ENCODE data around the gene ADGRG6.

The ADGRG6 gene

GRCh38 chr6:142374965-142375733 is 73.3 kb downstream of the ADGRG6 start:
- no peak overlapping the region for H3K4me2 ChIP-seq (ENCODE audit: low read length)
- no peak overlapping the region for H3K9ac ChIP-seq (ENCODE audit: low read length)
- H3K79me2 ChIP-seq (ENCODE audit: insufficient read depth, low read length) = no peaks in the 10 kb centered on the region
- no peak overlapping the region for H2AFZ ChIP-seq (ENCODE audit: low read length)
- H3K4me3 ChIP-seq (ENCODE audit: low read depth, low read length, poor library complexity, severe bottlenecking) = no peak overlapping the region
- TF ChIP-seq EZH2 (IDR thresholded peaks at IDR 0.05; ENCODE audit: borderline replicate concordance, low read length) (no peak), CTCF (IDR thresholded peaks at IDR 0.05; ENCODE audit: low read length) (no peak)
- H3F3A ChIP-seq (ENCODE audit: insufficient read depth, low read length) = no peaks in the 10 kb centered on the region
- H3K36me3 ChIP-seq (ENCODE audit: insufficient read depth, low read length) = no peaks in the 10 kb centered on the region
- no peaks in the 10 kb centered on the region for H4K20me1 ChIP-seq (ENCODE audit: insufficient read depth, low read length)
- no peaks in the 10 kb centered on the region for H3K9me3 ChIP-seq (ENCODE audit: low read length)
- H3K4me1 ChIP-seq (ENCODE audit: insufficient read depth, low read length, severe bottlenecking) = no peaks in the 10 kb centered on the region
- H3K9me2 ChIP-seq (ENCODE audit: low read depth, low read length) = no peaks in the 10 kb centered on the region
- H3K27me3 ChIP-seq (ENCODE audit: insufficient read depth, low read length) = no peaks in the 10 kb centered on the region
- H3K27ac ChIP-seq (ENCODE audit: low read depth, low read length, poor library complexity, severe bottlenecking) = no peak overlapping the region

- Histone ChIP-seq H3K9me2 (ENCODE audit: low read depth, low read length) (no peaks in the 10 kb centered on the region), H3K27ac (ENCODE audit: low read depth, low read length, poor library complexity, severe bottlenecking) (no peak overlapping the region), H2AFZ (ENCODE audit: low read length) (no peak overlapping the region), H3K9ac (ENCODE audit: low read length) (no peak overlapping the region), H3K9me3 (ENCODE audit: low read length) (no peaks in the 10 kb centered on the region), H3K4me2 (ENCODE audit: low read length) (no peak overlapping the region), H3K4me1 (ENCODE audit: insufficient read depth, low read length, severe bottlenecking) (no peaks in the 10 kb centered on the region), H3K4me3 (ENCODE audit: low read depth, low read length, poor library complexity, severe bottlenecking) (no peak overlapping the region), H4K20me1 (ENCODE audit: insufficient read depth, low read length) (no peaks in the 10 kb centered on the region), H3F3A (ENCODE audit: insufficient read depth, low read length) (no peaks in the 10 kb centered on the region), H3K27me3 (ENCODE audit: insufficient read depth, low read length) (no peaks in the 10 kb centered on the region), H3K79me2 (ENCODE audit: insufficient read depth, low read length) (no peaks in the 10 kb centered on the region), H3K36me3 (ENCODE audit: insufficient read depth, low read length) (no peaks in the 10 kb centered on the region)
- TF ChIP-seq CTCF (IDR thresholded peaks at IDR 0.05; ENCODE audit: low read length) (no peak), EZH2 (IDR thresholded peaks at IDR 0.05; ENCODE audit: borderline replicate concordance, low read length) (no peak)
Measured at GRCh38 chr6:142376115-142376514, 74.3 kb downstream of the ADGRG6 start.

GRCh38 chr6:142376800-142377496 is 75.1 kb downstream of the ADGRG6 start:
- no peaks in the 10 kb centered on the region for H3K9me3 ChIP-seq (ENCODE audit: low read length)
- H3K4me3 ChIP-seq (ENCODE audit: low read depth, low read length, poor library complexity, severe bottlenecking) = no peak overlapping the region
- no peak overlapping the region for H3K27ac ChIP-seq (ENCODE audit: low read depth, low read length, poor library complexity, severe bottlenecking)
- TF ChIP-seq EZH2 (IDR thresholded peaks at IDR 0.05; ENCODE audit: borderline replicate concordance, low read length) = no peak
- no peaks in the 10 kb centered on the region for H4K20me1 ChIP-seq (ENCODE audit: insufficient read depth, low read length)
- no peak overlapping the region for H3K4me2 ChIP-seq (ENCODE audit: low read length)
- H3K27me3 ChIP-seq (ENCODE audit: insufficient read depth, low read length) = no peaks in the 10 kb centered on the region
- no peaks in the 10 kb centered on the region for H3F3A ChIP-seq (ENCODE audit: insufficient read depth, low read length)
- no peaks in the 10 kb centered on the region for H3K79me2 ChIP-seq (ENCODE audit: insufficient read depth, low read length)
- no peaks in the 10 kb centered on the region for H3K4me1 ChIP-seq (ENCODE audit: insufficient read depth, low read length, severe bottlenecking)
- H3K9me2 ChIP-seq (ENCODE audit: low read depth, low read length) = no peaks in the 10 kb centered on the region
- no peak overlapping the region for H3K9ac ChIP-seq (ENCODE audit: low read length)
- no peak overlapping the region for H2AFZ ChIP-seq (ENCODE audit: low read length)
- H3K36me3 ChIP-seq (ENCODE audit: insufficient read depth, low read length) = no peaks in the 10 kb centered on the region

All from OCI-LY1 (cell line).